Measurements from ENCODE around the gene PDE4D.

DNA sequence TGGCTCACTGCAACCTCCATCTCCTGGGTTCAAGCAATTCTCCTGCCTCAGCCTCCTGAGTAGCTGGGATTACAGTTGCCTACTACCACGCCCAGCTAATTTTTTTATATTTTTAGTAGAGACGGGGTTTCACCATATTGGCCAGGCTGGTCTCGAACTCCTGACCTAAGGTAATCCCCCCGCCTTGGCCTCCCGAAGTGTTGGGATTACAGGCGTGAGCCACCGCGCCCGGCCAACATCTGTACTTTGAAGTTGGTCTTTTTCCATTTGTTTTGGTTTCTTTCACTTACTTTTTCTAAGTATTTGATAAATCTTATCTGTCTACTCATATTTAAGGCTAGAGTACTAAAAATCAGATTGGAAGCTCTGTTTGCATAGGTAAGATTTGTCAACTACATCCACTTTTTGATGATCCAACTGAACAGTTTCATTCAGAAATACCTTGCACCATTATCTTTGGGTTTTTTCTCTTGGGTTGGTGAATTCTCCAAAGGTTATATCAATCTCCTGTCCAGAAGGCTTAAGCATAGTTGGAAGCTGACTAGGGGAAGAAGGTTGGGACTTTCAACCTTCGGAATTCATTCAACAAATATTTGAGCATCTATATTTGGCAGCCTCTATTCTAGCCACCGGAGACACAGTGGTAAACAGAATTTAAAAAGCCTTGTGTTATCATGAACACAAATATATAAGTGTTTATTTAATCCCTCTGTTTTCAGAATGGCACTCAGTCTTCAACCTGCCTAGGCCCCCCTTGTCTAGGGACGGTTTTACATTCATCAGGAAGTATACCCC is 821.6 kb downstream of the PDE4D start:
- TF ChIP-seq POLR2A (IDR thresholded peaks at IDR 0.05; ENCODE audit: low read depth, low read length) (no peak), POLR2AphosphoS5 (IDR thresholded peaks at IDR 0.05; ENCODE audit: low read depth, low read length) (no peak), POU2F2 (IDR thresholded peaks at IDR 0.05; ENCODE audit: low read depth, low read length) (no peak), PAX5 (IDR thresholded peaks at IDR 0.05; ENCODE audit: insufficient read depth, low read length, severe bottlenecking) (no peak), TAF1 (IDR thresholded peaks at IDR 0.05; ENCODE audit: low read depth, low read length) (no peak), SPI1 (IDR thresholded peaks at IDR 0.05; ENCODE audit: low read depth, low read length) (no peak)
